Adrenal gland (tissue), 5 donors: ENCODE data around the gene AGAP1.

Experiments used
- CTCF ChIP-seq, 6 experiments: fragments of 450-650 bp in 4 of 6; fragments of 200-600 bp in 2 of 6; sonication (generic) in 1 of 6; IDR thresholded peaks; 1 replicate in 5 of 6; 2 replicates in 1 of 6; pipeline versions ENCODE4 v1.5.1 to v1.8.0; 2016 to 2021; ENCODE audit warnings: antibody characterized with exemption in 6 of 6, mild to moderate bottlenecking in 2 of 6, moderate library complexity in 1 of 6
- POLR2A ChIP-seq, 2 donors: fragments of 450-650 bp; IDR thresholded peaks; one replicate each; pipeline ENCODE4 v1.6.1; 2017; ENCODE audit warnings: antibody characterized with exemption in 2 of 2, mild to moderate bottlenecking in 2 of 2, moderate library complexity in 1 of 2
- donor health status: DM: no; HTN: no; CAD: no.

GRCh38 chr2:235642446-235643098 is 148.7 kb downstream of the AGAP1 start:
- peak in 1 of 6 experiments; percentile 6 for TF ChIP-seq CTCF (IDR thresholded peaks at IDR 0.05)
- no peak for TF ChIP-seq POLR2A (IDR thresholded peaks at IDR 0.05)
